WTC11 (cell line): ENCODE data around the gene OLFML2B. TPM values are rescaled to one million over a fixed set of nuclear protein-coding genes. Genes with fewer than 3 reads are reported as not detected.

Experiments used
- ATAC-seq: fragments of 200-7000 bp; cut with Tn5 transposase; 2 replicates; pipeline ENCODE4 v1.10.0; 2021; ENCODE audit warnings: mild to moderate bottlenecking, moderate library complexity
- CTCF ChIA-PET: fragments of 300-600 bp; sonication (Branson Sonifier 250); formaldehyde crosslinking; loops from one replicate; lab custom pipeline; 2021; ENCODE audit warnings: antibody characterized with exemption; lab: Charles Lee
- POLR2A ChIA-PET: fragments of 350-600 bp; sonication (Branson Sonifier 250); formaldehyde crosslinking; loops from one replicate; lab custom pipeline; 2021; ENCODE audit warnings: antibody characterized with exemption; lab: Charles Lee
- DNase-seq: peaks from one replicate; pipeline ENCODE4 v3.0.0; 2021; ENCODE audit warnings: low spot score
- H3K27ac Mint-ChIP-seq: 2 replicates; pipeline ENCODE4 v1.8.0; 2021; ENCODE audit warnings: mixed read lengths
- H3K27me3 Mint-ChIP-seq: 2 replicates; pipeline ENCODE4 v1.8.0; 2021; ENCODE audit warnings: low read depth, mild to moderate bottlenecking, moderate library complexity, mixed read lengths
- H3K36me3 Mint-ChIP-seq: 2 replicates; pipeline ENCODE4 v1.8.0; 2021; ENCODE audit warnings: mixed read lengths
- H3K4me1 Mint-ChIP-seq: 2 replicates; pipeline ENCODE4 v1.8.0; 2022; ENCODE audit warnings: mixed read lengths
- H3K4me3 Mint-ChIP-seq: 2 replicates; pipeline ENCODE4 v1.8.0; 2021; ENCODE audit warnings: mild to moderate bottlenecking, moderate library complexity, mixed read lengths
- H3K9me3 Mint-ChIP-seq: 2 replicates; pipeline ENCODE4 v1.8.0; 2021; ENCODE audit warnings: mixed read lengths
- GTF2I ChIP-seq: fragments of 250-450 bp; sonication (Bioruptor Pico); conservative IDR thresholded peaks from 2 replicates; pipeline ENCODE4 v1.4.0; 2021; ENCODE audit warnings: mild to moderate bottlenecking
- JAZF1 ChIP-seq: fragments of 250-450 bp; sonication (Bioruptor Pico); IDR thresholded peaks from 2 replicates; pipeline ENCODE4 v1.9.0; 2021; ENCODE audit warnings: moderate library complexity, mild to moderate bottlenecking, inconsistent platforms
- KAT7 ChIP-seq: sonication (generic); formaldehyde crosslinking; IDR thresholded peaks from 2 replicates; pipeline ENCODE4 v1.8.1; 2023; ENCODE audit warnings: missing genetic modification reagents, mild to moderate bottlenecking, borderline replicate concordance
- NFE2L1 ChIP-seq: sonication (generic); formaldehyde crosslinking; IDR thresholded peaks from 2 replicates; pipeline ENCODE4 v1.8.1; 2023; ENCODE audit warnings: missing genetic modification reagents
- PRRX2 ChIP-seq: fragments of 250-450 bp; sonication (Bioruptor Pico); IDR thresholded peaks from 2 replicates; pipeline ENCODE4 v1.8.0; 2021; ENCODE audit warnings: mild to moderate bottlenecking
- RORB ChIP-seq: fragments of 250-450 bp; sonication (Bioruptor Pico); IDR thresholded peaks from 2 replicates; pipeline ENCODE4 v1.9.0; 2021; ENCODE audit warnings: mild to moderate bottlenecking
- SMAD3 ChIP-seq: sonication (generic); formaldehyde crosslinking; IDR thresholded peaks from 2 replicates; pipeline ENCODE4 v1.8.0; 2022; ENCODE audit warnings: missing genetic modification reagents, mild to moderate bottlenecking, borderline replicate concordance
- SMAD4 ChIP-seq: sonication (generic); formaldehyde crosslinking; IDR thresholded peaks from 2 replicates; pipeline ENCODE4 v1.8.0; 2022; ENCODE audit warnings: mild to moderate bottlenecking, missing genetic modification reagents
- SOX15 ChIP-seq: fragments of 250-450 bp; sonication (Bioruptor Pico); IDR thresholded peaks from 2 replicates; pipeline ENCODE4 v1.9.0; 2021; ENCODE audit warnings: mild to moderate bottlenecking
- TEAD4 ChIP-seq: sonication (generic); formaldehyde crosslinking; IDR thresholded peaks from 2 replicates; pipeline ENCODE4 v1.8.0; 2022; ENCODE audit warnings: mild to moderate bottlenecking, missing genetic modification reagents
- ZBTB21 ChIP-seq: sonication (generic); formaldehyde crosslinking; IDR thresholded peaks from 2 replicates; pipeline ENCODE4 v1.8.1; 2023; ENCODE audit warnings: mild to moderate bottlenecking, missing genetic modification reagents, borderline replicate concordance
- ZNF671 ChIP-seq: fragments of 250-450 bp; sonication (Bioruptor Pico); IDR thresholded peaks from 2 replicates; pipeline ENCODE4 v1.8.0; 2021; ENCODE audit warnings: mild to moderate bottlenecking
- total RNA-seq: library from RNA; stranded (reverse); gene quantifications from 3 replicates; pipeline ENCODE4 v1.2.3, GENCODE V29; 2021
- TF ChIP-seq, protein P1 (sequence below): fragments of 250-450 bp; sonication (Bioruptor Pico); IDR thresholded peaks from 2 replicates; pipeline ENCODE4 v1.9.0; 2021; ENCODE audit warnings: mild to moderate bottlenecking
- TF ChIP-seq, protein P2 (sequence below): sonication (generic); formaldehyde crosslinking; IDR thresholded peaks from 2 replicates; pipeline ENCODE4 v1.8.1; 2023; ENCODE audit warnings: mild to moderate bottlenecking, missing genetic modification reagents
- TF ChIP-seq, protein P3 (sequence below): sonication (generic); formaldehyde crosslinking; IDR thresholded peaks from 2 replicates; pipeline ENCODE4 v1.8.1; 2022; ENCODE audit warnings: mild to moderate bottlenecking, missing genetic modification reagents, moderate library complexity, borderline replicate concordance
- TF ChIP-seq, protein P4 (sequence below): sonication (generic); formaldehyde crosslinking; IDR thresholded peaks from 2 replicates; pipeline ENCODE4 v1.8.0; 2022; ENCODE audit warnings: mild to moderate bottlenecking, missing genetic modification reagents
- TF ChIP-seq, protein P5 (sequence below): sonication (generic); formaldehyde crosslinking; IDR thresholded peaks from 2 replicates; pipeline ENCODE4 v1.8.1; 2022; ENCODE audit warnings: missing genetic modification reagents, borderline replicate concordance
- TF ChIP-seq, protein P6 (sequence below): sonication (generic); formaldehyde crosslinking; IDR thresholded peaks from 2 replicates; pipeline ENCODE4 v1.8.0; 2023; ENCODE audit warnings: missing genetic modification reagents, mild to moderate bottlenecking, borderline replicate concordance
- TF ChIP-seq, protein P7 (sequence below): fragments of 250-450 bp; sonication (Bioruptor Pico); IDR thresholded peaks from 2 replicates; pipeline ENCODE4 v1.9.0; 2021; ENCODE audit warnings: mild to moderate bottlenecking, borderline replicate concordance
- TF ChIP-seq, protein P8 (sequence below): sonication (generic); formaldehyde crosslinking; conservative IDR thresholded peaks from 2 replicates; pipeline ENCODE4 v1.8.1; 2022; ENCODE audit warnings: mild to moderate bottlenecking, missing genetic modification reagents

The OLFML2B gene
- total RNA-seq, 1 experiment from 2014 or later = 4.9 TPM

DNA sequence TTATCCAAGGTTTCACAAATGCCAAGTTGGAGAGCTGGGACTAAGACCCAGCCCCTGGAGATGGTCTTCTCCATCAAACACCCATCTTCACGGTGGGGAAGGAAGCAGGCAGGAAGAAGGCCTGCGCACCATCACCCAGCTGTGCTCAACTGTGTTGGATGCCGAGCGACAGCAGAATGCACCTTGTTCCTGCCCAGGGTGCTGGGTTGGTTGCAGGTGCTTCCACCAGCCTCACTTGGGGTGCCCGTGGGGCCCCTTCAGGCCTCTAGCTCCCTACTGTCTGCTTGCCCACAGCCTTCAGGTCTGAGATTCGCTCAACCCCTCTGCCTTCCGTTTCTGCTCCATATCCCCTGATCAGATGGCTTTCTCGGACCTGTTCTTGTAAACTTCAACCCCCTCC, 42.5 kb downstream of the OLFML2B start:
- peaks cover 2% of the 10 kb centered on the region; the same call in 1 of the 2 replicates for H3K36me3 Mint-ChIP-seq
- no peak overlapping the region for H3K27ac Mint-ChIP-seq
- no peaks in the 10 kb centered on the region for H3K27me3 Mint-ChIP-seq
- TF ChIP-seq, protein P1, sequence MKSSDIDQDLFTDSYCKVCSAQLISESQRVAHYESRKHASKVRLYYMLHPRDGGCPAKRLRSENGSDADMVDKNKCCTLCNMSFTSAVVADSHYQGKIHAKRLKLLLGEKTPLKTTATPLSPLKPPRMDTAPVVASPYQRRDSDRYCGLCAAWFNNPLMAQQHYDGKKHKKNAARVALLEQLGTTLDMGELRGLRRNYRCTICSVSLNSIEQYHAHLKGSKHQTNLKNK (CRISPR knock-in tag) = no peak
- TF ChIP-seq TEAD4 (CRISPR knock-in tag) = no peak
- no peak for TF ChIP-seq RORB (CRISPR knock-in tag)
- TF ChIP-seq SOX15 = no peak
- TF ChIP-seq PRRX2 (CRISPR knock-in tag) = no peak
- TF ChIP-seq, protein P2, sequence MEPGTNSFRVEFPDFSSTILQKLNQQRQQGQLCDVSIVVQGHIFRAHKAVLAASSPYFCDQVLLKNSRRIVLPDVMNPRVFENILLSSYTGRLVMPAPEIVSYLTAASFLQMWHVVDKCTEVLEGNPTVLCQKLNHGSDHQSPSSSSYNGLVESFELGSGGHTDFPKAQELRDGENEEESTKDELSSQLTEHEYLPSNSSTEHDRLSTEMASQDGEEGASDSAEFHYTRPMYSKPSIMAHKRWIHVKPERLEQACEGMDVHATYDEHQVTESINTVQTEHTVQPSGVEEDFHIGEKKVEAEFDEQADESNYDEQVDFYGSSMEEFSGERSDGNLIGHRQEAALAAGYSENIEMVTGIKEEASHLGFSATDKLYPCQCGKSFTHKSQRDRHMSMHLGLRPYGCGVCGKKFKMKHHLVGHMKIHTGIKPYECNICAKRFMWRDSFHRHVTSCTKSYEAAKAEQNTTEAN (CRISPR knock-in tag) = no peak
- no peak for TF ChIP-seq ZBTB21 (CRISPR knock-in tag)
- no peak for TF ChIP-seq GTF2I (CRISPR knock-in tag)
- TF ChIP-seq ZNF671 (CRISPR knock-in tag) = no peak
- TF ChIP-seq JAZF1 (CRISPR knock-in tag) = no peak
- TF ChIP-seq, protein P3, sequence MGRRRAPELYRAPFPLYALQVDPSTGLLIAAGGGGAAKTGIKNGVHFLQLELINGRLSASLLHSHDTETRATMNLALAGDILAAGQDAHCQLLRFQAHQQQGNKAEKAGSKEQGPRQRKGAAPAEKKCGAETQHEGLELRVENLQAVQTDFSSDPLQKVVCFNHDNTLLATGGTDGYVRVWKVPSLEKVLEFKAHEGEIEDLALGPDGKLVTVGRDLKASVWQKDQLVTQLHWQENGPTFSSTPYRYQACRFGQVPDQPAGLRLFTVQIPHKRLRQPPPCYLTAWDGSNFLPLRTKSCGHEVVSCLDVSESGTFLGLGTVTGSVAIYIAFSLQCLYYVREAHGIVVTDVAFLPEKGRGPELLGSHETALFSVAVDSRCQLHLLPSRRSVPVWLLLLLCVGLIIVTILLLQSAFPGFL (CRISPR knock-in tag) = no peak
- TF ChIP-seq NFE2L1 (CRISPR knock-in tag) = no peak
- TF ChIP-seq, protein P4, sequence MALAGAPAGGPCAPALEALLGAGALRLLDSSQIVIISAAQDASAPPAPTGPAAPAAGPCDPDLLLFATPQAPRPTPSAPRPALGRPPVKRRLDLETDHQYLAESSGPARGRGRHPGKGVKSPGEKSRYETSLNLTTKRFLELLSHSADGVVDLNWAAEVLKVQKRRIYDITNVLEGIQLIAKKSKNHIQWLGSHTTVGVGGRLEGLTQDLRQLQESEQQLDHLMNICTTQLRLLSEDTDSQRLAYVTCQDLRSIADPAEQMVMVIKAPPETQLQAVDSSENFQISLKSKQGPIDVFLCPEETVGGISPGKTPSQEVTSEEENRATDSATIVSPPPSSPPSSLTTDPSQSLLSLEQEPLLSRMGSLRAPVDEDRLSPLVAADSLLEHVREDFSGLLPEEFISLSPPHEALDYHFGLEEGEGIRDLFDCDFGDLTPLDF (CRISPR knock-in tag) = no peak
- TF ChIP-seq, protein P5, sequence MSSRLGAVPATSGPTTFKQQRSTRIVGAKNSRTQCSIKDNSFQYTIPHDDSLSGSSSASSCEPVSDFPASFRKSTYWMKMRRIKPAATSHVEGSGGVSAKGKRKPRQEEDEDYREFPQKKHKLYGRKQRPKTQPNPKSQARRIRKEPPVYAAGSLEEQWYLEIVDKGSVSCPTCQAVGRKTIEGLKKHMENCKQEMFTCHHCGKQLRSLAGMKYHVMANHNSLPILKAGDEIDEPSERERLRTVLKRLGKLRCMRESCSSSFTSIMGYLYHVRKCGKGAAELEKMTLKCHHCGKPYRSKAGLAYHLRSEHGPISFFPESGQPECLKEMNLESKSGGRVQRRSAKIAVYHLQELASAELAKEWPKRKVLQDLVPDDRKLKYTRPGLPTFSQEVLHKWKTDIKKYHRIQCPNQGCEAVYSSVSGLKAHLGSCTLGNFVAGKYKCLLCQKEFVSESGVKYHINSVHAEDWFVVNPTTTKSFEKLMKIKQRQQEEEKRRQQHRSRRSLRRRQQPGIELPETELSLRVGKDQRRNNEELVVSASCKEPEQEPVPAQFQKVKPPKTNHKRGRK (CRISPR knock-in tag) = no peak
- TF ChIP-seq, protein P6, sequence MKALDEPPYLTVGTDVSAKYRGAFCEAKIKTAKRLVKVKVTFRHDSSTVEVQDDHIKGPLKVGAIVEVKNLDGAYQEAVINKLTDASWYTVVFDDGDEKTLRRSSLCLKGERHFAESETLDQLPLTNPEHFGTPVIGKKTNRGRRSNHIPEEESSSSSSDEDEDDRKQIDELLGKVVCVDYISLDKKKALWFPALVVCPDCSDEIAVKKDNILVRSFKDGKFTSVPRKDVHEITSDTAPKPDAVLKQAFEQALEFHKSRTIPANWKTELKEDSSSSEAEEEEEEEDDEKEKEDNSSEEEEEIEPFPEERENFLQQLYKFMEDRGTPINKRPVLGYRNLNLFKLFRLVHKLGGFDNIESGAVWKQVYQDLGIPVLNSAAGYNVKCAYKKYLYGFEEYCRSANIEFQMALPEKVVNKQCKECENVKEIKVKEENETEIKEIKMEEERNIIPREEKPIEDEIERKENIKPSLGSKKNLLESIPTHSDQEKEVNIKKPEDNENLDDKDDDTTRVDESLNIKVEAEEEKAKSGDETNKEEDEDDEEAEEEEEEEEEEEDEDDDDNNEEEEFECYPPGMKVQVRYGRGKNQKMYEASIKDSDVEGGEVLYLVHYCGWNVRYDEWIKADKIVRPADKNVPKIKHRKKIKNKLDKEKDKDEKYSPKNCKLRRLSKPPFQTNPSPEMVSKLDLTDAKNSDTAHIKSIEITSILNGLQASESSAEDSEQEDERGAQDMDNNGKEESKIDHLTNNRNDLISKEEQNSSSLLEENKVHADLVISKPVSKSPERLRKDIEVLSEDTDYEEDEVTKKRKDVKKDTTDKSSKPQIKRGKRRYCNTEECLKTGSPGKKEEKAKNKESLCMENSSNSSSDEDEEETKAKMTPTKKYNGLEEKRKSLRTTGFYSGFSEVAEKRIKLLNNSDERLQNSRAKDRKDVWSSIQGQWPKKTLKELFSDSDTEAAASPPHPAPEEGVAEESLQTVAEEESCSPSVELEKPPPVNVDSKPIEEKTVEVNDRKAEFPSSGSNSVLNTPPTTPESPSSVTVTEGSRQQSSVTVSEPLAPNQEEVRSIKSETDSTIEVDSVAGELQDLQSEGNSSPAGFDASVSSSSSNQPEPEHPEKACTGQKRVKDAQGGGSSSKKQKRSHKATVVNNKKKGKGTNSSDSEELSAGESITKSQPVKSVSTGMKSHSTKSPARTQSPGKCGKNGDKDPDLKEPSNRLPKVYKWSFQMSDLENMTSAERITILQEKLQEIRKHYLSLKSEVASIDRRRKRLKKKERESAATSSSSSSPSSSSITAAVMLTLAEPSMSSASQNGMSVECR (CRISPR knock-in tag) = no peak
- no peak for TF ChIP-seq SMAD3 (CRISPR knock-in tag)
- TF ChIP-seq, protein P7, sequence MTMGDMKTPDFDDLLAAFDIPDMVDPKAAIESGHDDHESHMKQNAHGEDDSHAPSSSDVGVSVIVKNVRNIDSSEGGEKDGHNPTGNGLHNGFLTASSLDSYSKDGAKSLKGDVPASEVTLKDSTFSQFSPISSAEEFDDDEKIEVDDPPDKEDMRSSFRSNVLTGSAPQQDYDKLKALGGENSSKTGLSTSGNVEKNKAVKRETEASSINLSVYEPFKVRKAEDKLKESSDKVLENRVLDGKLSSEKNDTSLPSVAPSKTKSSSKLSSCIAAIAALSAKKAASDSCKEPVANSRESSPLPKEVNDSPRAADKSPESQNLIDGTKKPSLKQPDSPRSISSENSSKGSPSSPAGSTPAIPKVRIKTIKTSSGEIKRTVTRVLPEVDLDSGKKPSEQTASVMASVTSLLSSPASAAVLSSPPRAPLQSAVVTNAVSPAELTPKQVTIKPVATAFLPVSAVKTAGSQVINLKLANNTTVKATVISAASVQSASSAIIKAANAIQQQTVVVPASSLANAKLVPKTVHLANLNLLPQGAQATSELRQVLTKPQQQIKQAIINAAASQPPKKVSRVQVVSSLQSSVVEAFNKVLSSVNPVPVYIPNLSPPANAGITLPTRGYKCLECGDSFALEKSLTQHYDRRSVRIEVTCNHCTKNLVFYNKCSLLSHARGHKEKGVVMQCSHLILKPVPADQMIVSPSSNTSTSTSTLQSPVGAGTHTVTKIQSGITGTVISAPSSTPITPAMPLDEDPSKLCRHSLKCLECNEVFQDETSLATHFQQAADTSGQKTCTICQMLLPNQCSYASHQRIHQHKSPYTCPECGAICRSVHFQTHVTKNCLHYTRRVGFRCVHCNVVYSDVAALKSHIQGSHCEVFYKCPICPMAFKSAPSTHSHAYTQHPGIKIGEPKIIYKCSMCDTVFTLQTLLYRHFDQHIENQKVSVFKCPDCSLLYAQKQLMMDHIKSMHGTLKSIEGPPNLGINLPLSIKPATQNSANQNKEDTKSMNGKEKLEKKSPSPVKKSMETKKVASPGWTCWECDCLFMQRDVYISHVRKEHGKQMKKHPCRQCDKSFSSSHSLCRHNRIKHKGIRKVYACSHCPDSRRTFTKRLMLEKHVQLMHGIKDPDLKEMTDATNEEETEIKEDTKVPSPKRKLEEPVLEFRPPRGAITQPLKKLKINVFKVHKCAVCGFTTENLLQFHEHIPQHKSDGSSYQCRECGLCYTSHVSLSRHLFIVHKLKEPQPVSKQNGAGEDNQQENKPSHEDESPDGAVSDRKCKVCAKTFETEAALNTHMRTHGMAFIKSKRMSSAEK (CRISPR knock-in tag) = no peak
- TF ChIP-seq, protein P8, sequence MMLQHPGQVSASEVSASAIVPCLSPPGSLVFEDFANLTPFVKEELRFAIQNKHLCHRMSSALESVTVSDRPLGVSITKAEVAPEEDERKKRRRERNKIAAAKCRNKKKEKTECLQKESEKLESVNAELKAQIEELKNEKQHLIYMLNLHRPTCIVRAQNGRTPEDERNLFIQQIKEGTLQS (CRISPR knock-in tag) = no peak
- TF ChIP-seq SMAD4 (CRISPR knock-in tag) = no peak
- TF ChIP-seq KAT7 (CRISPR knock-in tag) = no peak
- no peaks in the 10 kb centered on the region for H3K9me3 Mint-ChIP-seq
- POLR2A ChIA-PET = no interaction called here
- H3K4me1 Mint-ChIP-seq = no peaks in the 10 kb centered on the region
- ATAC-seq = no peak
- CTCF ChIA-PET = interaction anchor here (0.9 kb wide), 1 partner anchor 56 kb away, joined by 5 read pairs; no protein-coding TSS in a partner anchor
- H3K4me3 Mint-ChIP-seq = no peak overlapping the region
- DNase-seq = no peak
